IPS-18a (cell line): ENCODE data around the gene REG3G.
A peak's percentile ranks its signal among the peaks of the same experiment; 100 is the strongest.

Experiments used
- H3K27ac ChIP-seq: one replicate; pipeline ENCODE4 v1.5.1; 2013; ENCODE audit warnings: low read length
- H3K27me3 ChIP-seq: one replicate; pipeline ENCODE4 v1.6.1; 2013; ENCODE audit warnings: mild to moderate bottlenecking, low read length; ENCODE audit not compliant: control insufficient read depth, insufficient read depth
- H3K36me3 ChIP-seq: one replicate; pipeline ENCODE4 v1.6.1; 2013; ENCODE audit warnings: low read depth, low read length; ENCODE audit not compliant: control insufficient read depth
- H3K4me1 ChIP-seq: one replicate; pipeline ENCODE4 v1.6.1; 2013; ENCODE audit warnings: low read depth, low read length; ENCODE audit not compliant: control insufficient read depth
- H3K4me3 ChIP-seq: one replicate; pipeline ENCODE4 v1.5.1; 2013; ENCODE audit warnings: low read length
- H3K9ac ChIP-seq: one replicate; pipeline ENCODE4 v1.6.1; 2013; ENCODE audit warnings: mild to moderate bottlenecking, low read length, moderate library complexity
- H3K9me3 ChIP-seq: one replicate; pipeline ENCODE4 v1.6.1; 2013; ENCODE audit warnings: low read depth, low read length; ENCODE audit not compliant: control insufficient read depth

Gene REG3G

DNA sequence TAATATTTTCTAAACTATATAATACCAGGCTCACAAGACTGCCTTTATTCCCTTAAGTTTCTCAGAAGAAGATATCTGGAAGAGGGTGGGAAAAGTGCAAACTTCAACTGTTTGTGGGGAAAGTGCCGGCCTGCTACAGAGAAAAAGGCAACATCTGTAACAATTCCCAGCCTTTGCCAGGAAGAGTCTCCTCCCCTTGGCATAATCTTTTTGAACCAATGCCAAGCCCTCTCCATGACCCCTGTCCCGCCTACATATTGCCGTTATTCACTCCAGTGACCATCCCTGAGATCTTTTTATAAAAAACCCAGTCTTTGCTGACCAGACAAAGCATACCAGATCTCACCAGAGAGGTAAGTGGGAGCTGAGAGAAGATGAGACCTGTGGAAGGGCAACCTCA is at the start of gene REG3G:
TSS of gene REG3G (plus strand) at position 282 of the 400 bp plus-strand sequence. CDS start 392 bp downstream, outside the sequence.
- no peak within 1 kb of the TSS for H3K27ac ChIP-seq
- H3K9me3 ChIP-seq = no peaks in the 10 kb centered on the region
- no peak within 1 kb of the TSS for H3K9ac ChIP-seq
- no peaks in the 10 kb centered on the region for H3K4me1 ChIP-seq
- H3K4me3 ChIP-seq = no peak within 1 kb of the TSS
- no peaks in the 10 kb centered on the region for H3K36me3 ChIP-seq
- H3K27me3 ChIP-seq = no peaks in the 10 kb centered on the region

DNA sequence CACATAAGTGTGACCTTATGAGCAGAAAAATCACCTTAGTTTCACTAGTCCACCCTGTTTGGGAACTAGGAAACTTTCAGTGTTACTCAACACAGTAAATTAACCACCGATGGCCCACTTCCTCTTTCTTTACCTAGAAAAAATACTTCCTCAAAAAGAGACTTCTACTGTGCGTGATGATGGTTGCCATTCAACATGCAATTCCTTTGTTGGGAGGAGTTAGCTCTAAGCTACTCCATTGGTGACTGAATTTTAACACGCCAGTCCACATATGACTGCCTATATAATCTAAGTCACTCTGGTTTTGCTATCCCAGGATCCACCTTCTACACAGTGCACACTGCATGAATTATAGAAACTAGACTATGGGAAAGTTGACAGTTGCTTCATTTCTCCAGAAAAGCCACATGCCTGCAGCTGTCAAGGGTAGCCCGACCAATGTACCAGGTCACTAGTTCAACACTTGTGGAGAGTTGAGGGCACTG is 47.8 kb upstream of the REG3G start:
- no peaks in the 10 kb centered on the region for H3K27me3 ChIP-seq
- H3K9me3 ChIP-seq = no peaks in the 10 kb centered on the region
- peaks cover 7% of the 10 kb centered on the region for H3K4me1 ChIP-seq
- H3K4me3 ChIP-seq = no peak overlapping the region
- no peaks in the 10 kb centered on the region for H3K36me3 ChIP-seq
- no peak overlapping the region for H3K27ac ChIP-seq
- no peak overlapping the region for H3K9ac ChIP-seq

DNA sequence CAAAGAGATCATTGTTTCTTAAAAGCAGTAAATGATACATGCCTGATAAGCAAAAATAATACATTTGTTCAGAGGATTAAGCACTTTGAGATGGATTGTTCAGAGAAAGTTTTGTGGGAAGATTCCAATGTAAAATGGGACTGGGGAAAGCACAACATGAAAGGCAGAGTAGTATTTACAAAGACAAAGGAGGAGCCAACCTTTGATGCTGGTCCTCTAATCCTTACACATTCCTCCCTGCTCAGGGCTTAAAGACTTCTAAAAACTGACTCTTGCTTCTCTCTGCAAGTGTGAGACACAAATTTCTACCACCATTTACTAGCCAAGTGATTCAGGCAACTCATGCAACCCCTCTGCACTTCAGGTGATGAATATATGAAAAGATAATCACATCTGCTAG is 47.2 kb upstream of the REG3G start:
- H3K4me1 ChIP-seq = peaks cover 7% of the 10 kb centered on the region
- H3K4me3 ChIP-seq = no peak overlapping the region
- H3K36me3 ChIP-seq = no peaks in the 10 kb centered on the region
- H3K9me3 ChIP-seq = no peaks in the 10 kb centered on the region
- no peaks in the 10 kb centered on the region for H3K27me3 ChIP-seq
- no peak overlapping the region for H3K9ac ChIP-seq
- no peak overlapping the region for H3K27ac ChIP-seq

DNA sequence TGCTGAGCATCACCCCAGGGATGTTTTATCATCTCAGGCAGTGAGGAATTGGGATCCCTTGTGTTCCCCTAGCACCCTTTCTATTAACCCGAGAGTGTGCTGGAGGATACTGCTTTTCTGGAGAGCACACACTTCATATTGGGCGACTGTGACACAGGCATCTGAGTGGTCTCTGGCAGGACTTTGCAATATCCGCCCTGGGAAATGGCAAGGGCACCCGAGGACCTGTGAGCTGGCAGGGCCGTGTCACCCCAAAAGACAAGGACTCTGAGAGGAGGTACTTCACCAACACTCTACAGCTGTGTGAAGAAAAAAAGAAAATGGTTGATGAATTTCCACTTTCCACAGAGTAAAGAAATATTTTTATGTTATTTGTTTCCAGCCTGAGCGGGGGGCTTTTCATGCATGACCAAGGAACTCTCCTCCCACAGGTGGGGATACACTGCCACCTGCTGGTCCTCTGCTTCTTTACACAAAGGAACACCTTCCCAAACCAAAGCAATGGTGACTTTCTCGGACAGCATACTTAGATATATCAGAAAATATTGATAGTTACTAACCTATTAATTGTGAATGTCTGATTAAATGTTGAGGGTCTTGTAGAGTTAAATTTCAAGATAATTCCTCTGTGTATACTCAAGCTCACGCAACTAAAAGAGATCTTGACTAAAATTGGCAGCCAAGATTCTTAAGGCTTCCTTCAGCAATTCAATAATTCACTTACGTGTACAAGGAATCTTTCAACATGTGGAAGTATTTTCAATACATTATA is 45.9 kb upstream of the REG3G start:
- Histone ChIP-seq H3K27me3 (no peaks in the 10 kb centered on the region), H3K36me3 (no peaks in the 10 kb centered on the region), H3K27ac (no peak overlapping the region), H3K4me3 (peak overlapping the region; percentile 7), H3K9me3 (no peaks in the 10 kb centered on the region), H3K4me1 (peaks cover 7% of the 10 kb centered on the region), H3K9ac (no peak overlapping the region)

DNA sequence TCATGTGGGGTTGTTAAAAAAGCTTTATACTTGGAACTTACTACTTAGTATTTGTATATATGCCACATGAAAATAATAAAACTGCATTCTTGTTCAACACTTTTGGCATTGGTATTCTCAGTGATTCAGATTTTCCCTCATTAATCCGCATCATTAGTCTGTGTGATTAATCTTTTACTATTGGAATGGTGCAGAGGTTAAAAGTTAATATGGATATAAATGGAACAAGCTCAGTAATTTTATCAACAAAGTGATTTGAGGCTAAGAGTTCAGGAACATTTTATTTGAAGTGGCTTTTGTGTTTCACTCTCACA is 45.4 kb upstream of the REG3G start:
- Histone ChIP-seq H3K27ac (no peak overlapping the region), H3K36me3 (no peaks in the 10 kb centered on the region), H3K9me3 (no peaks in the 10 kb centered on the region), H3K9ac (no peak overlapping the region), H3K27me3 (no peaks in the 10 kb centered on the region), H3K4me3 (no peak overlapping the region), H3K4me1 (peaks cover 7% of the 10 kb centered on the region)

DNA sequence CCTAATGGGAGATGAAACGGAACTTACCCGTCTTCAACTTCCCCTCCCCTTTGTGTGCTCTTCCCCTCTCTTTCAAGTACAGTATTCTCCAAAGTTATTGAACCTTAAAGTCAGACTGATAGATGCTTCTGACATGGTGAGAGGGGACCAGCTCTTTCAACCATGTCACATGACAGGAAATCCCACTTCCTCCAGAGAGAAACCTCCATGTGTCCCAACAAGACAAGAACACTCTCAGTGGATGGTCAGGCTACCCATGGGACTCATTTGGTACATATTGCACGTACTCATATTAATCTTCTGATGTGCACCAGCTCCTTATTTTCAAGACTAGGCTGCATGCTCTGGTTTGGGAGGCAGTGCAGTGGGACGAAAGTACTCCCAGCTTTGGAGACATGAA is 44.6 kb upstream of the REG3G start:
- Histone ChIP-seq H3K27ac (no peak overlapping the region), H3K9ac (no peak overlapping the region), H3K9me3 (no peaks in the 10 kb centered on the region), H3K4me1 (peaks cover 7% of the 10 kb centered on the region), H3K4me3 (no peak overlapping the region), H3K27me3 (no peaks in the 10 kb centered on the region), H3K36me3 (no peaks in the 10 kb centered on the region)

DNA sequence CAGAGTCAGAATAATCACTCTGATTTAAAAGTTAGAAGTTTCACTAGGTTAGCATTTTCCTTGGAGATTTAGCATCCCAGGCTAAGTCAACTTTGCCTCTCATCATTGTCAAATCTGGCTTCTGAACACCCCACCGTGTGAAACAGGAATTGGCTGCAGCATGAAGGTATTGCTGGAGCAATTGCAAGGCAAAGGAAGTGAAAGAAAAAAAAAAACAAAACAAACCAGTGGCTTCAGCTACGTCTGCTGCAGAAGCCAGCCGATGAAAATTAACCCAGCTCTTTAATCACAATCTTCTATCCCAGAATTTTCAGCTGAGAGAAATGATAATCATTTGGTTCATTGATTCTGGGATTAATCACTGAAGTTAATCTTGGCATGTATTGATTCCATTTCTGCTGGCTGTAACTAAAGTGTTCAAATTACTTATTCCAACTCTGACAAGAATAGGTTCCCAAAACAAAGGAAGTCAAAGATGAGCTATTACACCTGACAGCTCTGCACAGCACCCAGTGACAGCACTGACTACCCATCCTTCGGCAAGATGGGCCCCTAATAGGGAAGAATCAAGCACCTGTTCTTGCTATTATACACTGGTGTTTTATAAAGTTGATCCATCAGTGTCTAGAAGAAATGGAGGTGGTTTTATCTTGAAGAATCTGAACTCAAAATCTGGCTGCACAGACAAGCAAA is 42.7 kb upstream of the REG3G start:
- H3K27me3 ChIP-seq = no peaks in the 10 kb centered on the region
- no peaks in the 10 kb centered on the region for H3K36me3 ChIP-seq
- H3K4me3 ChIP-seq = no peak overlapping the region
- no peaks in the 10 kb centered on the region for H3K9me3 ChIP-seq
- no peak overlapping the region for H3K27ac ChIP-seq
- H3K9ac ChIP-seq = no peak overlapping the region
- H3K4me1 ChIP-seq = peaks cover 7% of the 10 kb centered on the region

DNA sequence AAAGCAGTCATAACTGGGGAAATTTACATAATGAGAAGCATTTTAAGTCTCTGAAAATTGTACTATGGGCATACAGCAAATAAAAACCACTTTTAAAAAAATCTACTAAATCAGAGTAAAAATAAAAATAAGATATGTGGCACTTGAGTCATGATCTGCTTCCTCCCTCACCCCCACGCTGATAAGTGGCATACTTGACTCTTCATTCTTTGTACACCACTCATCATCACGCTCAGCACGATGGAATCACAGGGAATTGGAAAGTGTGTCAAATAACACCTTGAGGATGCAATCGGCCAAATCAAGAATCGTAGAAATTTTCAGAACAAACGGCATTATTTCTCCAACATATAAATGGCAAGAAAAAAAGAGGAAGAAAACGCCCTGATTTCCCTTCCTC is 41.1 kb upstream of the REG3G start:
- Histone ChIP-seq H3K27ac (no peak overlapping the region), H3K4me1 (peaks cover under 1% of the 10 kb centered on the region), H3K36me3 (no peaks in the 10 kb centered on the region), H3K4me3 (no peak overlapping the region), H3K27me3 (no peaks in the 10 kb centered on the region), H3K9ac (no peak overlapping the region), H3K9me3 (no peaks in the 10 kb centered on the region)

DNA sequence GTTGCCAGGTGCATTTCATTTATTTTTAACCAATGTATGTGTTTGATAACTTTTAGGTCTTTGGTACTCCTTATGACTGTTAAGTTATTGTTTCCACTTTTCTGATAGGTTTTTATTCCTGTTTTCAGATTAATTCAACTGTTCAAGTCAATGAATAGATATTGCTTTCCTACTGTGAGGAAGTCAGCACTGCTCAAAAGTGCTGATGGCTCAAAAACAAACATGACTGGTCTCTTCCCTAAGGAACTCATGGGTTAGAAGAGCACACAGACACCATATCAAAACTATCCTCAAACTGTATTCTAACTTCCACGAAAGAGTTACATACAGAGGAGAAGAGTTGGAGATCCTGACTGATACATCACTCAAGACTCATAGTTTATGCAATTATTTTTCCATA is 39.9 kb upstream of the REG3G start:
- no peaks in the 10 kb centered on the region for H3K9me3 ChIP-seq
- H3K4me3 ChIP-seq = no peak overlapping the region
- H3K9ac ChIP-seq = no peak overlapping the region
- H3K4me1 ChIP-seq = no peaks in the 10 kb centered on the region
- H3K27ac ChIP-seq = no peak overlapping the region
- no peaks in the 10 kb centered on the region for H3K36me3 ChIP-seq
- H3K27me3 ChIP-seq = no peaks in the 10 kb centered on the region

DNA sequence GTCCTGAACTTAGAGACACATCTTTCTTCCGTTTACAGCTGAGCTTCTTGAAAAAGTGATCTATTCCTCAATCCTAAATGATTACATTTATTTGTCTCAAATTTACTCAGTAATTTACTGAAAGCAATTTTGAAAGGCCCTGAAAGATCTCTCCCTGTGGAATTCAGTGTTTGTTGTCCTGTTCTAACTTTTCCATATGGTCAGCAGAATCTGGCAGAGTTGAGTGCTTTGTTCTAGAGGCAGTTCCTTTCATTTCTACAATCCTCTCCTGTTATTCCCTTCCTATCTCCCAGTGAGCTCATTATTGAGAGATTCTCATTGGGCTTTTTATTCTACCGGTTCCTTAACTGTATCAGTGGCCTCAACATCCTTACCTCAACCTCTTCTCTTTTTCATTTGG is 36.5 kb upstream of the REG3G start:
- Histone ChIP-seq H3K27ac (no peak overlapping the region), H3K27me3 (peaks cover 20% of the 10 kb centered on the region), H3K4me3 (no peak overlapping the region), H3K9me3 (no peaks in the 10 kb centered on the region), H3K4me1 (no peaks in the 10 kb centered on the region), H3K36me3 (no peaks in the 10 kb centered on the region), H3K9ac (no peak overlapping the region)

DNA sequence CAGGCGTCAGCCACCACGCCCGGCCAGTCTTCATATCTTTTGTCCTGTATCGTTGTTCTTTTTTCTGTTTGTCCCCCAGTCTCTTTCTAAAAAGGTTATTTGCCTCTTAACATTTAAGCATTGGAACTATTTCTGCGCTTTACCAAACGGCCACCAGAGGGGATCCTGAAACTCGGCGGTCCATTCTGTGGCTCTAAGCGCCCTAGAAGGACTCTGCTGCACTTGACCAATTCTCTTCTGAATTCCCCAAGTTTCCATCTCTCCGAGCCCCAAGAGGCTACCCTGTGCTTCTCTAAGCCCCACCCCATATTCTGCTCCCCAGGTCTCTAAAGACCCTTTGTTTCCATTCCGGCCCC is 33.1 kb upstream of the REG3G start:
- H3K4me3 ChIP-seq = peak overlapping the region; percentile 66
- no peaks in the 10 kb centered on the region for H3K4me1 ChIP-seq
- H3K36me3 ChIP-seq = no peaks in the 10 kb centered on the region
- H3K9me3 ChIP-seq = no peaks in the 10 kb centered on the region
- H3K27ac ChIP-seq = no peak overlapping the region
- peaks cover 38% of the 10 kb centered on the region for H3K27me3 ChIP-seq
- H3K9ac ChIP-seq = no peak overlapping the region
